ENCODE measurements around the gene PCSK6.
"Not testable (repeated sequence)": the region's sequence is repeated elsewhere in the genome, so short reads cannot be mapped to it uniquely, and the experiment has no call there.

The PCSK6 gene

GRCh38 chr15:101348643-101349042, 140.9 kb downstream of the PCSK6 start:
- Histone ChIP-seq H3K4me1 (ENCODE audit: control insufficient read depth, insufficient read depth, low read length) (no peaks in the 10 kb centered on the region), H3K9me3 (ENCODE audit: control insufficient read depth, low read length) (no peaks in the 10 kb centered on the region), H3K36me3 (ENCODE audit: control insufficient read depth, insufficient read depth, low read length, severe bottlenecking) (no peaks in the 10 kb centered on the region), H3K4me3 (ENCODE audit: low read length) (no peak overlapping the region), H3K27me3 (replicated peaks; ENCODE audit: control insufficient read depth, insufficient read depth, low read length) (peaks cover 13% of the 10 kb centered on the region), H3K9ac (ENCODE audit: low read length) (no peak overlapping the region)
- no peak for DNase-seq (ENCODE audit: low read depth)

- no peak overlapping the region for H3K4me3 ChIP-seq (ENCODE audit: low read length)
- H3K36me3 ChIP-seq (ENCODE audit: control insufficient read depth, insufficient read depth, low read length, severe bottlenecking): no peaks in the 10 kb centered on the region
- H3K9ac ChIP-seq (ENCODE audit: low read length): no peak overlapping the region
- H3K9me3 ChIP-seq (ENCODE audit: control insufficient read depth, low read length): no peaks in the 10 kb centered on the region
- peaks cover 12% of the 10 kb centered on the region for H3K27me3 ChIP-seq (replicated peaks; ENCODE audit: control insufficient read depth, insufficient read depth, low read length)
- DNase-seq (ENCODE audit: low read depth): no peak
- H3K4me1 ChIP-seq (ENCODE audit: control insufficient read depth, insufficient read depth, low read length): no peaks in the 10 kb centered on the region
Observed at GRCh38 chr15:101348015-101348414, 141.5 kb downstream of the PCSK6 start.

- Histone ChIP-seq H3K36me3 (ENCODE audit: control insufficient read depth, insufficient read depth, low read length, severe bottlenecking) (no peaks in the 10 kb centered on the region), H3K4me1 (ENCODE audit: control insufficient read depth, insufficient read depth, low read length) (no peaks in the 10 kb centered on the region), H3K9me3 (ENCODE audit: control insufficient read depth, low read length) (no peaks in the 10 kb centered on the region), H3K4me3 (ENCODE audit: low read length) (no peak overlapping the region), H3K9ac (ENCODE audit: low read length) (no peak overlapping the region), H3K27me3 (replicated peaks; ENCODE audit: control insufficient read depth, insufficient read depth, low read length) (peaks cover 12% of the 10 kb centered on the region)
- no peak for DNase-seq (ENCODE audit: low read depth)
Observed at GRCh38 chr15:101347454-101347853, 142.1 kb downstream of the PCSK6 start.

GRCh38 chr15:101346928-101347327, 142.6 kb downstream of the PCSK6 start:
- Histone ChIP-seq H3K9me3 (ENCODE audit: control insufficient read depth, low read length) (no peaks in the 10 kb centered on the region), H3K4me1 (ENCODE audit: control insufficient read depth, insufficient read depth, low read length) (no peaks in the 10 kb centered on the region), H3K36me3 (ENCODE audit: control insufficient read depth, insufficient read depth, low read length, severe bottlenecking) (no peaks in the 10 kb centered on the region), H3K27me3 (replicated peaks; ENCODE audit: control insufficient read depth, insufficient read depth, low read length) (peaks cover 12% of the 10 kb centered on the region), H3K9ac (ENCODE audit: low read length) (no peak overlapping the region), H3K4me3 (ENCODE audit: low read length) (no peak overlapping the region)
- no peak for DNase-seq (ENCODE audit: low read depth)

DNA sequence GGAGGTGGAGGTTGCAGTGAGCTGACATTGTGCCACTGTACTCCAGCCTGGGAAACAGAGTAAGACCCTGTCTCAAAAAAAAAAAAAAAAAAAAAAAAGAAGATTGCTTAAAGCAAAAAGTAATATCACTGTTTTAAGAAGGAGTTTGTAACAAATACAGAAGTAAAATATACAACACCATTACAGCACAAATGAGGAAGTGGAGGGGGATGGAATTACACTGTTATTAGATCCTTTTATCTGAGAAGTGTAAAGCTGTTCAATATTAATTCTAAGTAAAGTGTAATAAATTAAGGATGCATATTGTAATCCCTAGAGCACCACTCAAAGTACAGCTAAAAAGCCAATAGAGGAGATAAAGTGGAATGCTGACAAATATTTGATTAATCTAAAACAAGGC, 147.5 kb downstream of the PCSK6 start:
- Histone ChIP-seq H3K4me3 (ENCODE audit: low read length) (no peak overlapping the region), H3K4me1 (ENCODE audit: control insufficient read depth, insufficient read depth, low read length) (no peaks in the 10 kb centered on the region), H3K27me3 (replicated peaks; ENCODE audit: control insufficient read depth, insufficient read depth, low read length) (peaks cover 22% of the 10 kb centered on the region), H3K36me3 (ENCODE audit: control insufficient read depth, insufficient read depth, low read length, severe bottlenecking) (no peaks in the 10 kb centered on the region), H3K9me3 (ENCODE audit: control insufficient read depth, low read length) (no peaks in the 10 kb centered on the region), H3K9ac (ENCODE audit: low read length) (no peak overlapping the region)
- DNase-seq (ENCODE audit: low read depth): no peak

DNA sequence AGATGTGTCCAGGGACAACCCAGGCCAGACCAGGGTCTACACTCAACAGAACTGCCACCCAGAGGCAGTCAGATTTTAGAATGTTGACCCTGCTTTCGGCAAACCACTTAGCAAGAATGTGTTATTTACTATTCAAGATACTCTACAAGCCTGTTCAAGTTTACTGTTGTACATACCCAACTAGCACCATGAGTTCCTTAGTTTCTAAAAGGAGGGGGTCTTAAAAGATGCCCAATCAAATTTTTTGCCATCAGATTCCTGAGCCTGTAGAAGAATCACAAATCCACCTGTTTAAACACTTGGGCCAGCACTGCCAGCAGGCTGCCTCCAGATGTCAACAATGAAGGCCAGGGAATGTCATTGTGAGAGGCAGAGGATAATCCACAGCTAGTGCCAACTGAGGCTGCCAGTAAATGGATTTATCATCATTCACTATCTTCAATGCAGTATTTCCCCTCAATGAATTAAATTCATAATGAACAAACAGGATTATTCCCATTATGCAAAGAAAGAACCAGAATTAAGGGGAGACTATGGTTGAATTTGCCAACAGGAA, 150.9 kb downstream of the PCSK6 start:
- H3K4me3 ChIP-seq (ENCODE audit: low read length): no peak overlapping the region
- no peak overlapping the region for H3K9ac ChIP-seq (ENCODE audit: low read length)
- no peaks in the 10 kb centered on the region for H3K9me3 ChIP-seq (ENCODE audit: control insufficient read depth, low read length)
- peaks cover 19% of the 10 kb centered on the region for H3K27me3 ChIP-seq (replicated peaks; ENCODE audit: control insufficient read depth, insufficient read depth, low read length)
- H3K36me3 ChIP-seq (ENCODE audit: control insufficient read depth, insufficient read depth, low read length, severe bottlenecking): no peaks in the 10 kb centered on the region
- H3K4me1 ChIP-seq (ENCODE audit: control insufficient read depth, insufficient read depth, low read length): no peaks in the 10 kb centered on the region
- no peak for DNase-seq (ENCODE audit: low read depth)

- no peak overlapping the region for H3K4me3 ChIP-seq (ENCODE audit: low read length)
- DNase-seq (ENCODE audit: low read depth): no peak
- H3K4me1 ChIP-seq (ENCODE audit: control insufficient read depth, insufficient read depth, low read length): no peaks in the 10 kb centered on the region
- H3K27me3 ChIP-seq (replicated peaks; ENCODE audit: control insufficient read depth, insufficient read depth, low read length): peaks cover 19% of the 10 kb centered on the region
- no peaks in the 10 kb centered on the region for H3K9me3 ChIP-seq (ENCODE audit: control insufficient read depth, low read length)
- no peak overlapping the region for H3K9ac ChIP-seq (ENCODE audit: low read length)
- H3K36me3 ChIP-seq (ENCODE audit: control insufficient read depth, insufficient read depth, low read length, severe bottlenecking): no peaks in the 10 kb centered on the region
Observed at GRCh38 chr15:101337976-101338375, 151.5 kb downstream of the PCSK6 start.

DNA sequence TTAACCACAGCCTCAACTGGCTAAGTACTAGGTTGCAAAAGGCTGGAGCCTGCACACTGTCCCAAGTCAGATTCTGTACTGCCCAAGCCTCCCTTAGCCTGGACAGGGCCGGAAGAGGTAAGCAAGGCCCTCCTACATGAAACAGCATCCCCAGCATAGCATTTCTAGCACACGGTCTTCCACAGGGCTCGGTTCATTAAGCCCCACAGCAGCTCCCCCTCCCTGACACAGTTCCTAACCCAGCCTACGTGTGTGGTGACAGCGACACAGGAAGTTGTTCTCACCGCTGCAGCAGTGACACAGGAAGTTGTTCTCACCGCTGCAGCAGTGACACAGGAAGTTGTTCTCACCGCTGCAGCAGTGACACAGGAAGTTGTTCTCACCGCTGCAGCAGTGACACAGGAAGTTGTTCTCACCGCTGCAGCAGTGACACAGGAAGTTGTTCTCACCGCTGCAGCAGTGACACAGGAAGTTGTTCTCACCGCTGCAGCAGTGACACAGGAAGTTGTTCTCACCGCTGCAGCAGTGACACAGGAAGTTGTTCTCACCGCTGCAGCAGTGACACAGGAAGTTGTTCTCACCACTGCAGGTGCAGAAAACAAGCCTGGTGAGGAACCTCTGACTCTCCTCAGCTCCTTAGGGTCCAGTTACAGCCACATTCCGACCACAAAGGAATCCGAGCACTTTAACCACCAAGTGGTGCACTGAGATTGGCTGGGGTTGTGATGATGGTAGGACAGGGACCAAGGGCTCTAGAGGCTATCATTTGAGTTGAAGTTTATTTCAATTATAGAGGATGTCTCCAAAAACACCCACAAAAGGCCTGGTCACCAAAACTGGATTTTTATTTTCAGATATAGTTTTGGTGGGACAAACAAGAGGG, 155.4 kb downstream of the PCSK6 start:
- H3K4me3 ChIP-seq (ENCODE audit: low read length); DNase-seq (ENCODE audit: low read depth); H3K36me3 ChIP-seq (ENCODE audit: control insufficient read depth, insufficient read depth, low read length, severe bottlenecking); H3K4me1 ChIP-seq (ENCODE audit: control insufficient read depth, insufficient read depth, low read length); H3K9me3 ChIP-seq (ENCODE audit: control insufficient read depth, low read length); H3K9ac ChIP-seq (ENCODE audit: low read length): not testable (repeated sequence)
- peaks cover 22% of the 10 kb centered on the region for H3K27me3 ChIP-seq (replicated peaks; ENCODE audit: control insufficient read depth, insufficient read depth, low read length)

GRCh38 chr15:101332061-101332467, 157.4 kb downstream of the PCSK6 start:
- Histone ChIP-seq H3K4me3 (ENCODE audit: low read length) (no peak overlapping the region), H3K4me1 (ENCODE audit: control insufficient read depth, insufficient read depth, low read length) (no peaks in the 10 kb centered on the region), H3K9me3 (ENCODE audit: control insufficient read depth, low read length) (no peaks in the 10 kb centered on the region), H3K9ac (ENCODE audit: low read length) (no peak overlapping the region), H3K36me3 (ENCODE audit: control insufficient read depth, insufficient read depth, low read length, severe bottlenecking) (no peaks in the 10 kb centered on the region), H3K27me3 (replicated peaks; ENCODE audit: control insufficient read depth, insufficient read depth, low read length) (peaks cover 25% of the 10 kb centered on the region)
- DNase-seq (ENCODE audit: low read depth): no peak

GRCh38 chr15:101329867-101330380, 159.6 kb downstream of the PCSK6 start:
- Histone ChIP-seq H3K9ac (ENCODE audit: low read length) (no peak overlapping the region), H3K27me3 (replicated peaks; ENCODE audit: control insufficient read depth, insufficient read depth, low read length) (peaks cover 36% of the 10 kb centered on the region), H3K9me3 (ENCODE audit: control insufficient read depth, low read length) (no peaks in the 10 kb centered on the region), H3K4me1 (ENCODE audit: control insufficient read depth, insufficient read depth, low read length) (no peaks in the 10 kb centered on the region), H3K36me3 (ENCODE audit: control insufficient read depth, insufficient read depth, low read length, severe bottlenecking) (no peaks in the 10 kb centered on the region), H3K4me3 (ENCODE audit: low read length) (no peak overlapping the region)
- DNase-seq (ENCODE audit: low read depth): no peak

- no peak overlapping the region for H3K9ac ChIP-seq (ENCODE audit: low read length)
- H3K4me1 ChIP-seq (ENCODE audit: control insufficient read depth, insufficient read depth, low read length): no peaks in the 10 kb centered on the region
- no peak overlapping the region for H3K4me3 ChIP-seq (ENCODE audit: low read length)
- no peaks in the 10 kb centered on the region for H3K9me3 ChIP-seq (ENCODE audit: control insufficient read depth, low read length)
- DNase-seq (ENCODE audit: low read depth): no peak
- H3K36me3 ChIP-seq (ENCODE audit: control insufficient read depth, insufficient read depth, low read length, severe bottlenecking): no peaks in the 10 kb centered on the region
- peaks cover 36% of the 10 kb centered on the region for H3K27me3 ChIP-seq (replicated peaks; ENCODE audit: control insufficient read depth, insufficient read depth, low read length)
Observed at GRCh38 chr15:101329309-101329863, 160.1 kb downstream of the PCSK6 start.
